HG03060 (cell line): Measurements from ENCODE around the gene AKR1C3.
"Not testable (repeated sequence)": the region's sequence is repeated elsewhere in the genome, so short reads cannot be mapped to it uniquely, and the experiment has no call there.

Experiments
- ATAC-seq: cut with Tn5 transposase; IDR thresholded peaks from one replicate; pipeline ENCODE4 v1.9.1; 2021; ENCODE audit warnings: low read depth, moderate number of reproducible peaks; ENCODE audit not compliant: unreplicated experiment

Gene AKR1C3

DNA sequence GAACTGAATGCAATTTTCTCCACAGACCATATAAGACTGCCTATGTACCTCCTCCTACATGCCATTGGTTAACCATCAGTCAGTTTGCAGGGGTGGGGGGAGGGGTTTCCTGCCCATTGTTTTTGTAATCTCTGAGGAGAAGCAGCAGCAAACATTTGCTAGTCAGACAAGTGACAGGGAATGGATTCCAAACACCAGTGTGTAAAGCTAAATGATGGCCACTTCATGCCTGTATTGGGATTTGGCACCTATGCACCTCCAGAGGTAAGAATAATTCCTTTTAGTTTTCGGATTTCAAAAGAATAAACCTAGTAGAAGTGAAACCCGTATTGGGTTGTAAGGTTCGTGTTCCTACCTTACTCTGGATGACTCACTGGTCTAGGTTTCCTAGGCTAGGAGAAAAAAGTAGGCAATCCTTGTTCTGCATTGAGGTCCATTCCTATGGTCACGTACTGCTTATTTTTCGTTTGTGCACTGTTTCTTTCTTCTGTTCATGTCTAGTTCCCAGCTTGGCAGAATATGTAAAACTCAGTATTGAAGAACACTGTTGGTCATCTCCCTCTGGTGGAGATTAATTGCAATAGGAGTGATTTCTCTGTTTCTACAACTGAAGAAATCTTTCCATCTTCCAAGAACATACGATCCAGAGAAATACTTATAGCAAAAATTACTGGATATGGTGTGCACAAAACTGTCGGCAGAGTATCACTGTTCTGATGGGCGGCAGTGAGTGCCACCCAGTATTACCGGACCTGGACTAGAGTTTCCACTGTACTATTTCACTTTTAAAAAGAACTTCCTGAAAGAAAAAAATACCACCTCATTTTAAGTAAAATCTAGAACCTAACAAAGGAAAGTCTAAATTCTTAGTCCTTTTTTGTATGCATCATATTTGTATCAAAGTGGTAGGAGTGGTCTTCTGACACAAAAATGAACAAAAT, at the start of gene AKR1C3:
TSS of gene AKR1C3 (plus strand) at position 150 of the 941 bp plus-strand sequence. CDS start at position 181, 31 bp downstream.
- no peak for ATAC-seq

DNA sequence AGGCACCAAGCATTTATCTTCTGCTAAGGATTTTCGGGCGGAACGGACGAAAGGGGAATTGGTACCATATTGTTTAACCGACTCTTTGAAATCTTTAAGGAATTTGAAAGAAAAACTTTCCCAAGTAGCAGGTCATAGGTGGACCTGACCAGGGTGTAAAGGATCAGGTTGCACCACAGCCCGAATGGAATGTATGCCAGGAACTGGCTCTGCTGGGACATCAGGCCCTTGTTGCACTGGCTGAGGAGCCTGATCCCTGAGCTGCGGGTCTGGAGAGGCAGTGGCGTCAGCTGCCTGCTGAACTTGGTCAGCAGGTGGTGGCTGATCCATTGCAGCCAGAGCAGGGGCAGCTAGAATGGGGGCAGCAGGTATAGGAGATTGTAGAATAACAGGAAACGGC, 49.1 kb upstream of the AKR1C3 start:
- ATAC-seq: no peak

DNA sequence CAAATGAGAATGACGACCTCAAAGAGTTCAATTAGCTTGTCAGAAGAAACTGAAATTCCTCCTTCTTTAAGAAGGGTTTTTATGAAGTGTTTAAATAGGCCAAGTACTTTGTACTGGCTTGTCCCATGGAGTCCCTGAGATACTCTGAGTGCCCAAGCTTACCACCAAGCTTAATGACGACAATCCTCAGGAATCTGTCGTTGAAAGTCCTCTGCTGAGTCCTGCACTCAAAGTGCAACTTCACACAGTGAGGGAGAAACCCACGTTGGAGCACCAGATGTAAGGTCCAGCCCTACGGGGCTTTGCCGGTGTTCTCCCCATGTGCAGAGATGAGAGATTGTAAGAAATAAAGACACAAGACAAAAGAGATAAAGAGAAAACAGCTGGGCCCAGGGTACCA, 47.8 kb upstream of the AKR1C3 start:
- no peak for ATAC-seq

DNA sequence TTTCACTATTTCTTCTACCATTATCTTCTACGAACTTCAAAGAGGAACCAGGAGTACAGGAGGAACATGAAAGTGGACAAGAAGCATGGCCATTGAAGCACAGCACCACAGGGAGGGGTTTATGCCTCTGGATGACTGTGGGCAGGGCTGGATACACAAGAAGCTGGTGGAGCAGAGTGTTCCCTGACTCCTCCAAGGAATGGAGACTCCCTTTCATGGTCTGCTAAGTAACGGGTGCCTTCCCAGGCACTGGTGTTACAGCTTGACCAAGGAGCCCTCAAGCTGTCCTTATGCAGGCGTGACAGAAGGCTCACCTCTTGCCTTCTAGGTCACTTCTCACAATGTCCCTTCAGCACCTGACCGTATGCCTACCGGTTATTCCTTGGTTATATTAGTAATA, 47.2 kb upstream of the AKR1C3 start:
- ATAC-seq: not testable (repeated sequence)

GRCh38 chr10:5047912-5048628, 46.1 kb upstream of the AKR1C3 start:
- ATAC-seq: no peak

DNA sequence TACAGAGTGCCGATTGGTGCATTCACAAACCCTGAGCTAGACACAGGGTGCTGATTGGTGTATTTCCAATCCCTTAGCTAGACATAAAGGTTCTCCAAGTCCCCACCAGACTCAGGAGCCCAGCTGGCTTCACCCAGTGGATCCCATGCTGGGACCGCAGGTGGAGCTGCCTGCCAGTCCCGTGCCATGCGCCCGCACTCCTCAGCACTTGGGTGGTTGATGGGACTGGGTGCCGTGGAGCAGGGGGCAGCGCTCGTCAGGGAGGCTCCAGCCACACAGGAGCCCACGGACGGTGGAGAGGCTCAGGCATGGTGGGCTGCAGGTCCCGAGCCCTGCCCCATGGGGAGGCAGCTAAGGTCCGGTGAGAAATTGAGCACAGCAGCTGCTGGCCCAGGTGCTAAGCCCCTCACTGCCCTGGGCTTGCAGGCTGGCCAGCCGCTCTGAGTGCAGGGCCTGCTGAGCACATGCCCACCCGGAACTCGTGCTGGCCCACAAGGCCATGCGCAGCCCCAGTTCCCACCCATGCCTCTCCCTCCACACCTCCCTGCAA, 41.2 kb upstream of the AKR1C3 start:
- ATAC-seq: not testable (repeated sequence)

DNA sequence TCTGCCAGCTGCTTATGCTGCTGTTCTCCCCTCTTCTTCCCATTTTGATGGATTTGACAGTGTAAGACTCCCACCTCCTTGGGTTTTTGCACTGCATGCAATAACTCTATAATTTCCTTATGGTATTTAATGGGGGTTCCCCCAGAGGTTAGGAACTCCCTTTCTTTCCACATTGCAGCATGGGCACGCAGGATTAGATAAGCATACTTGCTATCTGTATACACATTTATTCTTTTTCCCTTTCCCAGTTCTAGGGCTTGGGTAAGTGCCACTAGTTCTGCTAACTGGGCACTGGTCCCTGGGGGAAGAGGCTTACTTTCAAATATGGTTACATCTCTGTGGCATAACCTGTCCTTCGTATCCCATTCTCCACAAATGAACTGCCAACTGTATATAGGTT, 39.4 kb upstream of the AKR1C3 start:
- not testable (repeated sequence) for ATAC-seq

- ATAC-seq: not testable (repeated sequence)
These were observed 34.9 kb upstream of the AKR1C3 start for GRCh38 chr10:5059267-5059666.

DNA sequence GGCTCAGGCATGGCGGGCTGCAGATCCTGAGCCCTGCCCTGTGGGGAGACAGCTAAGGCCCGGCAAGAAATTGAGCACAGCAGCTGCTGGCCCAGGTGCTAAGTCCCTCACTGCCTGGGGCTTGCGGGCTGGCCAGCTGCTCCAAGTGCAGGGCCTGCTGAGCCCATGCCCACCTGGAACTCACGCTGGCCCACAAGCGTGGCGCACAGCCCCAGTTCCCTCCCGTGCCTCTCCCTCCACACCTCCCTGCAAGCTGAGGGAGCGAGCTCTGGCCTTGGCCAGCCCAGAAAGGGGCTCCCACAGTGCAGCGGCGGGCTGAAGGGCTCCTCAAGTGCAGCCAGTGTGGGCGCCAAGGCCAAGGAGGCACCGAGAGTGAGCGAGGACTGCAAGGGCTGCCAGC, 33.4 kb upstream of the AKR1C3 start:
- not testable (repeated sequence) for ATAC-seq

DNA sequence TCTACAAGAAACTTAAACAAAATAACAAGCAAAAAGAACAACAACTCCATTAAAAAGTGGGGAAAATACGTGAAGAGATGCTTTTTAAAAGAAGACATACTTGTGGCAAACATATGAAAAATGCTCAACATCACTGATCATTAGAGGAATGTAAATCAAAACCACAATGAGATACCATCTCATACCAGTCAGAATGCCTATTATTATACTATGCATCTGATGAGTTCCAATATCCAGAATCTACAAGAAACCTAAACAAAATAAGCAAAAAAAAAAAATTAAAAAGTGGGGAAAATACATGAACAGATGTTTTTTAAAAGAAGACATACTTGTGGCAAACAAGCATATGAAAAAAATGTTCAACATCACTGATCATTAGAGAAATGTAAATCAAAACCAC, 29.6 kb upstream of the AKR1C3 start:
- ATAC-seq: no peak

GRCh38 chr10:5068274-5068984, 25.8 kb upstream of the AKR1C3 start:
- no peak for ATAC-seq

GRCh38 chr10:5070648-5071410, 23.4 kb upstream of the AKR1C3 start:
- no peak for ATAC-seq

DNA sequence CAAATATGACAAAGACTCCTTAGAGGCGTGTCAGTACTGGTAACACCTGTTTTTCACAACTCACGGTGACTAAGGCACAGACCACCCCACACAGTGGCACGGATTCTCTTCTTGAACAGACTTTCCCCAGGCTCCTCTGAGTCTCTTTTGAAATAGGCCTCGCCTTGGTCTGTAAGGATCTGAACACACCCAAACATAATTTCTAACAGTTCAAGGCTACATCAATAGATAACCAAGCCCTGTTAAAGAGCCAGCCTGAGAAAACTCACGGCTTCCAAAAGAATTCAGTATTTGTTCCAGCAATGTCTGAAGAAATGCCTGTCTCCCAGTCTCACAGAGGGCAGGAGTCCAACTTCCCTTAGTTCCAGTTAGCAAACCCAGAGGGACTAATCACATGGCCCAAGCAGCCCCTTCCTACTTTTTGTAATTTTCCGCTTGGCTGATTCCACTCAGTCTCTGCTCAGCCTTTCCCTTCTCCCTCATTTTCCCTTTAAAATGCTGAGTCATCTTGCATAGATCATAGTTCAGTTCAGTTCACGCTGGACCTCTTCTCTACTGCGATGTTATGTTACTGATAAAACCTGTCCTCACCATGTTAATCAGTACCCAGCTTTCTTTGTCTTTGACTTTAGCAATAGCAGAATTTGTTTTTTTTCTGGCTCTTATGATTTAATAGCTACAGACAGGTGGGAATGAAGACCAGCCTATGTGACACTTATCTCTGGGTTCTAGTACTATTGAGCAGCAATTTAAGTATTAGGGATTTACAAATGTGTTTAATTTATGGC, 22.6 kb upstream of the AKR1C3 start:
- no peak for ATAC-seq

GRCh38 chr10:5073659-5074058, 20.6 kb upstream of the AKR1C3 start:
- no peak for ATAC-seq

- ATAC-seq: no peak
These were observed 17.6 kb upstream of the AKR1C3 start for GRCh38 chr10:5076615-5077014.

GRCh38 chr10:5078547-5079180, 15.6 kb upstream of the AKR1C3 start:
- no peak for ATAC-seq

DNA sequence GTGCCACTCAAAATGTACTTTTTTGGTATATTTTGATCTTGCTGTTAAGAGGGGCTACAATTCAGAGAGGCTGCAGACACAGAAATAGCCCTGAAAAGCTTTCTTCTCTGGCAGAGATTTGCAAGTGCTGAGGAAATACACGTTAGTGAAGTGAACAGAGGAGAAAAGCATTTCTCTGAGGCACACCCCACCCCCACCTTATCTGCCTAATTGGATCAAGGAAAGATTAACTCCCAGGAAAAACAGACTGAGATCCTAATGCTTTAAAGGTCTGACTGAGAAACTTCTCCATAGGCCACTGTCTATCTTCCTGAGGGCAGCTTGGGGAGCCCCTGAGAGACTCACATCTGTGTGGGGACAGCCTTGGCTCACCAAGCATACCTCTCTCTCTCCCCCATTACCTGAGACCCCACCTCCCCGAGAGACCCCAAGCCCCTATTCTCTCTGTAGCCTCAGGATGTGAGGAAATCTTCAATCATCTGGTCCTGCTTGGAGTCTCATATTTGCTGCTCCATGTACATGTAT, 14.8 kb upstream of the AKR1C3 start:
- no peak for ATAC-seq

- ATAC-seq: no peak
These were observed 14.4 kb upstream of the AKR1C3 start for GRCh38 chr10:5079836-5080235.
